GDM1 (cell line): Measurements from ENCODE around the gene ABCC3.

ENCODE experiments used
- DNase-seq: peaks from one replicate; lab custom pipeline; 2025; lab: John Stamatoyannopoulos, UW

The ABCC3 gene, protein sequence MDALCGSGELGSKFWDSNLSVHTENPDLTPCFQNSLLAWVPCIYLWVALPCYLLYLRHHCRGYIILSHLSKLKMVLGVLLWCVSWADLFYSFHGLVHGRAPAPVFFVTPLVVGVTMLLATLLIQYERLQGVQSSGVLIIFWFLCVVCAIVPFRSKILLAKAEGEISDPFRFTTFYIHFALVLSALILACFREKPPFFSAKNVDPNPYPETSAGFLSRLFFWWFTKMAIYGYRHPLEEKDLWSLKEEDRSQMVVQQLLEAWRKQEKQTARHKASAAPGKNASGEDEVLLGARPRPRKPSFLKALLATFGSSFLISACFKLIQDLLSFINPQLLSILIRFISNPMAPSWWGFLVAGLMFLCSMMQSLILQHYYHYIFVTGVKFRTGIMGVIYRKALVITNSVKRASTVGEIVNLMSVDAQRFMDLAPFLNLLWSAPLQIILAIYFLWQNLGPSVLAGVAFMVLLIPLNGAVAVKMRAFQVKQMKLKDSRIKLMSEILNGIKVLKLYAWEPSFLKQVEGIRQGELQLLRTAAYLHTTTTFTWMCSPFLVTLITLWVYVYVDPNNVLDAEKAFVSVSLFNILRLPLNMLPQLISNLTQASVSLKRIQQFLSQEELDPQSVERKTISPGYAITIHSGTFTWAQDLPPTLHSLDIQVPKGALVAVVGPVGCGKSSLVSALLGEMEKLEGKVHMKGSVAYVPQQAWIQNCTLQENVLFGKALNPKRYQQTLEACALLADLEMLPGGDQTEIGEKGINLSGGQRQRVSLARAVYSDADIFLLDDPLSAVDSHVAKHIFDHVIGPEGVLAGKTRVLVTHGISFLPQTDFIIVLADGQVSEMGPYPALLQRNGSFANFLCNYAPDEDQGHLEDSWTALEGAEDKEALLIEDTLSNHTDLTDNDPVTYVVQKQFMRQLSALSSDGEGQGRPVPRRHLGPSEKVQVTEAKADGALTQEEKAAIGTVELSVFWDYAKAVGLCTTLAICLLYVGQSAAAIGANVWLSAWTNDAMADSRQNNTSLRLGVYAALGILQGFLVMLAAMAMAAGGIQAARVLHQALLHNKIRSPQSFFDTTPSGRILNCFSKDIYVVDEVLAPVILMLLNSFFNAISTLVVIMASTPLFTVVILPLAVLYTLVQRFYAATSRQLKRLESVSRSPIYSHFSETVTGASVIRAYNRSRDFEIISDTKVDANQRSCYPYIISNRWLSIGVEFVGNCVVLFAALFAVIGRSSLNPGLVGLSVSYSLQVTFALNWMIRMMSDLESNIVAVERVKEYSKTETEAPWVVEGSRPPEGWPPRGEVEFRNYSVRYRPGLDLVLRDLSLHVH (N-terminal part only)

DNA sequence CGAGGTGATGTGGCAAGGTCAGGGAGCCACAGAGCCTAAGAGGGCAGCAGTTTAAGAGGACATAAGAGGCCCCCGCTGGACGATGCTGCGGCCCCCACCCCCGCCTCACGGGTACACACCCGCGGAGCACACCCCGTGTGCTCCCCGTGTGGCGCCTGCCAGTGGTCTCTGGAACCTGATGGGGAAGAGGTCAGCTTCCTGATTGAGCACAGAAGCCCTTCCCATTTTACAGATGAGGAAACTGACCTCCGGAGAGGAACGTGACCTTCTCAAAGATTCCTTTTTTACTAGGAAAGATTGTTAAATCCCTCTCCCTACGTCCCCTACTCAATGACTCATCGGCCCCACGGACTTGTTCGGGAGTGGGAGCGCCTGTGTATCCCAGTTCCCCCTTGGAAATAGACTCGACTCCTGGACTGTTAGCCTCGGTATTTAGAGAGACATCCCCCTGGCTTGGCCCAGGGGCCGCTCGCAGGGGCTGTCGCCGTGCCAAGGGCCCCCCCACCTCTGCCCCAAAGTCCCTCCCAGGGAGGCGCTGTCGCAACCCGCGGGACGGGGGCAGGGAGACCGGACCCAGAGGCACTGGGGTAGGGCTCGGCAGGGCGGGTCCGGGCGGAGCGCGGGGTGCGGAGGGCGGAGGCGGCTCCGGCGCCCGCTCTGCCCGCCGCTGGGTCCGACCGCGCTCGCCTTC is at the start of gene ABCC3:
Gene ABCC3, plus strand, starts transcription at position 658 of the 691 bp plus-strand sequence. CDS start 56 bp downstream, outside the sequence.
- no peak for DNase-seq

- DNase-seq, result no peak
These were observed 49.3 kb upstream of the ABCC3 start for GRCh38 chr17:50585346-50585745.

GRCh38 chr17:50585891-50586290 is 48.8 kb upstream of the ABCC3 start:
- DNase-seq, result no peak

DNA sequence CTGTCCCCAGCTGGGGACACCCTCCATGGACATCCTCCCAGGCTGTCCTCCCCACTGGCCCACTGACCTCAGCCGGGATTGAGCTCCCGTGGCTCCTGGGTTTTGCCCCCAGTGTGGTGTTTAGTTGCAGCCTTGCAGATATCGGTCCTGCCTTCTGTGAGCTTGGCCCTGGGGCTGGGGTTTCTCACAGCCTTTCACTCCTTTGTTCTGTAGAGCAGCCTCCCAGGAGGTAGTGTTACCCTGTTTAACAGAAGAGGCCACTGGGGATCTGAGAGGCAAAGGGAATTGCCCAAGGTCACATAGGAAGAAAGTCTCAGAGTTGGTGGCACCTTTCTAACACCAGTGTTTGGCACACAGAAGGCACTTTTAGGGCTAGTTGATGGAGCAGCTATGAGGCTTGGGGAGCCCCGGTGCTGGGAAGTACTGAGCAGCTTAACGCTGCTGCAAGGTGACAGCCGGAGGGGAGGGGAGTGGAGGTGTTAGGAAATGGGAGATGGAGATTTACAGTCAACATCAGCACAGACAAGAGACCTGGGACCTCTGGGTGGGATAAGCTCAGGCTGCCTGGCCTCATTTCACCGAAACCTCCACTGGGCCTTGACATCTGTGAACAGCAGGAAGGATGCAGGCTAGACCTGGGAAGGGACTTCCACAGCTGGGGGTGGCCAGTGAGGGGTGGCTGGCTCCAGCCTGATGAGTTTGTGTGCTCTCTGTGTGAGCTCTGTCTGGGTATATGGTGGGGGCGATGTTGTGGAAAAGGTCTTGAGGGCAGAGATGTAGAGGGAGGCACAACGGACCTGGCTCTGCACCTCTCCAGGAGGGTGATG is 48.0 kb upstream of the ABCC3 start:
- DNase-seq, result no peak

DNA sequence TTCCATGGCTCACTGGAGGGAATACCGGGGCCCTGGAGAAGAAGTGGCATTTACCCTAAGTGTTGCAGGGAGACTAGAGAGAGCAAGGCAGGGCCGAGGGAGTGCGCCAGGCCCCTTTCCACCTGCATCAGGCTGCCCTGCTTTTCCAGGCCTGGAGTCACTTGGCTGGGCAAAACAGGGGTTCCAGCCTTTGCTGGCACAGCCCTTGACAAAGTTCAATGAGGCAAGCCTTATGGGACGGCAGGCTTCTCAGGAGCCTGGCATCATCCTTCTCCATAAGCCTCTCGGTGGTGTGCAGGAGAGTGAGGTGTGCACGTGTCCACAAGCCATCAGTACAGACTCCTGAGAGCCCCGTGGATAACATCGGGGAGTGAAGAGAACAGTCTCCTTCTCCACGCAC is 47.1 kb upstream of the ABCC3 start:
- no peak for DNase-seq

GRCh38 chr17:50588391-50589049 is 46.2 kb upstream of the ABCC3 start:
- DNase-seq, result no peak

DNA sequence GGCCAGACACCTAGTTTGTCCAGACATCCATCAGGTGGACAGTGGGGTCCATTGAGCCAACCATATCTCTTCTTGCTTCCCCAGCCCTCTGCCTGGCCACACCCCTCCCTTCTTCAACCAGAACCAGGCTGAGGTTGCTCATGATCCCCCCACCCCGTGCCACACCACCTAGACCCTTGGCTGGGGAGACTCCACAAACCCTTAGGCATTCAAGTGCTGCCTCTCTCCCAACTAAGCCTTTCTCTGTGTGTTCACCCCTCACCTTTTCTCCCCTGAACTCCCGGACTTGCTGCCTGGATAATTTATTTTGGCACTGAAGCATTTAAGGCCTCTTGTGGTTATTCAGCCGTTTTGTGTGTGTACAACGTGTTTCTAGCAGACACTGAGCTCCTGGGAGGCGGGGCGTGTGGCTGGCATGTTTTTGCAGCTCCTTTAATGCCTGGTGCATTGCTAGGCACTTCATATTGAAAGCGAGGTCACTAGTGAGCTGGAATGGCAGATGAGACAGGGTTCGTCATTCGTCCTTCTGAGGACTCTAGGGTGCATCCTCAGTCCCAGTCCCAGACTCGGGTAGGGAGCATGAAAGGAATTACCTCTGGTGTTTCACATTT is 45.5 kb upstream of the ABCC3 start:
- no peak for DNase-seq

DNA sequence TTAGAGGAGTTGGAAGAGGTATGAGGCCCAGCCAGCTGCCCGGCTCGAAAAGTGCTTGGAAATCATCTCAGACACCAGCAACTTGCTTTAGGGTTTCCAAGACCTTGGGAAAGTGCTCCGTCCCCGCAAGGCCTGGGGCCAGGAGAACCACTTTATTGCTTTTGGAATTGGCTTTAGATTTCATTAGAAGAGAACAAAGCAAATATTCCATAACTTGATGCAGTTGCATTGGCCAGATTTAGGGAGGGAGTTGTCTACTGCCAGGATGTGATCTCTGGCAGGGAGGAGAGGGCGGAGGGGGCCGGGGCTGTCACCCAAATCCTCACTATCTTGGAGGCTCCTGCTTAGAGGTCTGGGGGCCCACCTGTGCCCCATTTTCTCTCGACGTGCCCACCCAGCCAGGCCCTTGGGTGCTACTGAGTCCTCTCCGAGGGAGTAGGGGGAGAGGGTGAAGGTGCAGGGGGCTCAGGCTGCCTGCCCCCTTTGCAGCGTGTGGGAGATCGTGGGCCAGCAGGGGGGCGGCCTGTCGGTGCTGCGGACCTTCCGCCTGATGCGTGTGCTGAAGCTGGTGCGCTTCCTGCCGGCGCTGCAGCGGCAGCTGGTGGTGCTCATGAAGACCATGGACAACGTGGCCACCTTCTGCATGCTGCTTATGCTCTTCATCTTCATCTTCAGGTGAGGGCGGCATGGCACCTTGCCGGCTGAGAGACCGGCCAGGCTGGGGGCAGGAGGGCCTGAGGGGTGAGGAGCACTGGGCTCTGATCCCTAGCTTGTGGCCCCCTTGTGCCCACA is 43.5 kb upstream of the ABCC3 start:
- no peak for DNase-seq

DNA sequence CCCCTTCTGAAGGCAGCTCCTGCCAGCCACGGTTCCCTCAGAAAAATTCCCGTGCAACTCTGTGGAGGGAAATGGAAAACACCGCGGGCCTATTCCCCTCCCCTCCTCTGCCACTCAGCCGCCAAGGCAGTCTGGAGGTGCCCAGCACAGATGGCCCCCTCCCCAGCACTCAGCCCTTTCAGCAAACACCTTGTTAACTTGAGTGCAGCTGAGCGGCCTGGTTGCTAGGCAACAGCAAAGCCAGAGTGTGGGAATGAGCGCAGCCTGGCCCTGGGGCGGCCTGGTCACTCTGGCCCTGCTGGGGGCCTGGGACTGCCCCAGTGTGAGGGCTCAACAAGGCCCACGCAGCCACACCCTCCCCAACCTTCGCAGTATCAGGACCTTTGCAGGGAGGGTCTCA is 41.4 kb upstream of the ABCC3 start:
- no peak for DNase-seq

DNA sequence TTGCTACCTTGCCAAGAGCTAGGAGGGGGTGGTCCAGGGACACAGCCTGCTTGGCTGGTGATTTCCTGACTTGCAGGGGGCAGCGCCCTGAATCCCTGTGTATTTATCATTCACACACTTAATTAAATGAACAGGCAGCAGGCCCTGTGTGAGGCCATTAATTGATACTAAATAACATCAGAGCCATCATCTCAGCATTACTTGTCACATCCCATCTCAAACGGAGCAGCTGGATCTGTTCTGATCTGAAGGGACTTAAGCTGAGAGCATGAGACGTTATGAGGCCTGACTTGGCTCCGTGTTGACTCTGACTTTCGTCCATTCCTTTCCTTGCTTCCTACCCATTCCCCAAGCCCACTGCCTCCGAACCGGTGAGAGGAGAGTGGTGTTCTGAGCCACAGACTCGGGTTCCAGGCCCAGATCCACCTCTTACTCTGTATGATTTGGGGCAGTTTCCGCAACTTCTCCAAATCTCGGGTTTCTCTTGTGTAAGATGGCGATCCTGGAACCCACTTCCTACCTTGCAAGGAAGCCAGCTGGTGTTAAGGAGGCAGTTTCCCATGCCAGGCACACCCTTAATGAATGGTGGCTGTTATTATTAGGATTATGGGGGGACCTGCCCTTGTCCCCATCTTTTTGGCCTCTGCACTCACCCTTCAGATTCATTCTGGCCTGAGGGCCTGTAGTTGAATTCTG is 40.4 kb upstream of the ABCC3 start:
- no peak for DNase-seq

DNA sequence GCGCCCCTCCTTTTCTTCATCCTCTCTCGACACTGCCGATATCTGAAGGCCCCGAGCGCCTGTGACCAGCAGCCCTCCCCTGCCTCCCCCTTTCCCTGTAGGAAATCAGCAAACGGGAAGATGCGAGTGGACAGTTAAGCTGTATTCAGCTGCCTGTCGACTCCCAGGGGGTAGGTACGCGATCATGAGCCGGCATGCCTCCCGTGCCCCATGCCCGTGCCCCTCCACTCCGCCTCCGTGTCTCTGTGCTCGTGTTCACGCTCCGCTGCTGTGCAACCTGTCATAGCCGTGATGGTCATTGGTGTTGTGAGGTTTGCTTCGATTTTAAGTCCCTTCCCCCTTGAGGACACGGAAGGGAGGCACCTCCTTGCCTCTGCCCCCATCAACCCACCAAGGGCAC is 39.8 kb upstream of the ABCC3 start:
- DNase-seq, result no peak

GRCh38 chr17:50596191-50597037 is 38.3 kb upstream of the ABCC3 start:
- DNase-seq, result no peak

GRCh38 chr17:50598487-50598886 is 36.2 kb upstream of the ABCC3 start:
- DNase-seq, result no peak

DNA sequence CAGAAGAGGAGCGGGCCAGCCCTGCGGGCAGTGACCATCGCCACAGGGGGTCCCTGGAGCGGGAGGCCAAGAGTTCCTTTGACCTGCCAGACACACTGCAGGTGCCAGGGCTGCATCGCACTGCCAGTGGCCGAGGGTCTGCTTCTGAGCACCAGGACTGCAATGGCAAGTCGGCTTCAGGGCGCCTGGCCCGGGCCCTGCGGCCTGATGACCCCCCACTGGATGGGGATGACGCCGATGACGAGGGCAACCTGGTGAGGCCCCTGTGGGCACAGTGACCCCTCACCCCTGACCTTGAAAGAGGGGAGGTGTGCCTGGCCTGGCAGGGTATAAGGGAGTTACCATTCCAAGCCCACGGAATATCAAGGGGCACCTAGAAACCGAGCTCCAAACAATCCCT is 35.1 kb upstream of the ABCC3 start:
- no peak for DNase-seq

DNA sequence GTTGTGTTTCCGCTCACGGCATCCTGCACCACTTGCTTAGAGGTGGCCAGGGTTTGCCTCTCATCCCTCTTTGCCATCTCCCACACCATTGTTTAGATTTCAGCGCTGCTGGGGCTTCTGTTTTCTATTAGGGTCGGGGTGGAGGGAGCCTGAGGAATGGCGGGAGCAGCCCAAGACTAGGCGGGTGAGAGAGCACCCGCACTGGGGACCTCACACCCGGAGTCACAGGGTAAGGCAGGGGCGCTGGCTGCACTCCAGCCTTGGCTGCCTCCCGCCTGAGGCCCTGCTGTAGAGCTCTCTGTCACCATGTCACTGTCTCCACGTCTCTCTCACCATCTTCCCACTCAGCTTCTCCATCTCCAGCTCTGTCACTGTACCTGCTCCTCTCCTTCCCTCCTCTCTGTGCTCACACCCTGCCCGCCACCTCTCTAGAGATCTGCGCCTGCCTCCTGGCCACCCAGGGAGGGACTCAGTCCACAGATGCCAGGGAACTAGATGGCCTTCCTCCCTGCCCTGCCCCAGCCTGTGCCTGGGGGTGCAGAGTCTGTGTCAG is 32.8 kb upstream of the ABCC3 start:
- DNase-seq, result no peak

DNA sequence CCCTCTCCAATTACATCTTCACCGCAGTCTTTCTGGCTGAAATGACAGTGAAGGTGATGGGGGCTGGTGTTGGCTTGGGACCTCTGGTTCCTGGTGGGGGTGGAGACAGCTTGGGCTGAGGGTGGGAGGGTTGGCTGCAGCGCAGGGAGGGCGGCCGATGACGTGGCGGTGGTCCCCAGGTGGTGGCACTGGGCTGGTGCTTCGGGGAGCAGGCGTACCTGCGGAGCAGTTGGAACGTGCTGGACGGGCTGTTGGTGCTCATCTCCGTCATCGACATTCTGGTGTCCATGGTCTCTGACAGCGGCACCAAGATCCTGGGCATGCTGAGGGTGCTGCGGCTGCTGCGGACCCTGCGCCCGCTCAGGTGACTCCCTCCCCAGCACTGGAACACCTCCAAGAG is 31.8 kb upstream of the ABCC3 start:
- no peak for DNase-seq

- no peak for DNase-seq
These were observed 31.3 kb upstream of the ABCC3 start for GRCh38 chr17:50603340-50603739.
